Hepatocyte (in vitro differentiated cells): ENCODE data around the gene TTBK1. TPM values are rescaled to one million over a fixed set of nuclear protein-coding genes. Genes with fewer than 3 reads are reported as not detected.
A peak's percentile ranks its signal among the peaks of the same experiment; 100 is the strongest.

Experiments
- DNase-seq: peaks from one replicate; pipeline ENCODE4 v3.0.0-alpha.2; 2016; ENCODE audit warnings: low spot score
- H2AFZ ChIP-seq: fragments of 200-600 bp; sonication (generic); 2 replicates; pipeline ENCODE4 v1.6.0; 2016; ENCODE audit warnings: antibody characterized with exemption, mild to moderate bottlenecking
- H3K27ac ChIP-seq: fragments of 200-600 bp; sonication (generic); 2 replicates; pipeline ENCODE4 v1.5.1; 2016; ENCODE audit warnings: mild to moderate bottlenecking
- H3K27me3 ChIP-seq: fragments of 200-600 bp; sonication (generic); 2 replicates; pipeline ENCODE4 v1.6.1; 2016
- H3K36me3 ChIP-seq: fragments of 200-600 bp; sonication (generic); replicated peaks from 2 replicates; pipeline ENCODE4 v1.5.1; 2016; ENCODE audit warnings: low read depth; ENCODE audit not compliant: insufficient read depth
- H3K4me1 ChIP-seq: fragments of 200-600 bp; sonication (generic); 2 replicates; pipeline ENCODE4 v1.5.1; 2016; ENCODE audit warnings: mild to moderate bottlenecking, moderate library complexity; ENCODE audit not compliant: insufficient read depth
- H3K4me2 ChIP-seq: fragments of 200-600 bp; sonication (generic); 2 replicates; pipeline ENCODE4 v1.6.0; 2016
- H3K4me3 ChIP-seq: fragments of 200-600 bp; sonication (generic); 2 replicates; pipeline ENCODE4 v1.5.1; 2016; ENCODE audit warnings: mild to moderate bottlenecking
- H3K79me2 ChIP-seq: fragments of 200-600 bp; sonication (generic); 2 replicates; pipeline ENCODE4 v1.6.0; 2017; ENCODE audit warnings: mild to moderate bottlenecking
- H3K9me2 ChIP-seq: fragments of 200-600 bp; sonication (generic); replicated peaks from 2 replicates; pipeline ENCODE4 v1.6.0; 2017; ENCODE audit warnings: mild to moderate bottlenecking; ENCODE audit not compliant: insufficient read depth
- H3K9me3 ChIP-seq: fragments of 200-600 bp; sonication (generic); 2 replicates; pipeline ENCODE4 v1.5.1; 2016; ENCODE audit warnings: low read depth, mild to moderate bottlenecking
- H4K20me1 ChIP-seq: fragments of 200-600 bp; sonication (generic); 2 replicates; pipeline ENCODE4 v1.6.0; 2016; ENCODE audit warnings: mild to moderate bottlenecking; ENCODE audit not compliant: insufficient read depth, poor library complexity, severe bottlenecking
- EZH2 ChIP-seq: fragments of 200-600 bp; sonication (generic); IDR thresholded peaks from 2 replicates; pipeline ENCODE4 v1.6.1; 2016; ENCODE audit warnings: antibody characterized with exemption, mild to moderate bottlenecking, borderline replicate concordance
- EZH2phosphoT487 ChIP-seq: fragments of 200-600 bp; sonication (generic); IDR thresholded peaks from one replicate; pipeline ENCODE4 v1.6.1; 2018; ENCODE audit warnings: antibody characterized with exemption, mild to moderate bottlenecking, low read depth, moderate library complexity; ENCODE audit not compliant: unreplicated experiment, severe bottlenecking
- WGBS: methylation state at CpG from one replicate; pipeline ENCODE4 v1.1.6; 2016; ENCODE audit warnings: low lambda C conversion rate; ENCODE audit errors: missing lambda C conversion rate; 5-methylcytosine and 5-hydroxymethylcytosine counted together
- polyA plus RNA-seq: library from polyadenylated mRNA; unstranded; fragments of >200 nt; fragmentation: Nextera tagmentation; extraction: Ambion mirVana; gene quantifications from 2 replicates; pipeline ENCODE4 v1.2.1, GENCODE V29; 2016
- total RNA-seq: library from RNA; depleted of rRNA; stranded (reverse); fragments of >200 nt; gene quantifications from 2 replicates; pipeline ENCODE4 v1.2.3, GENCODE V29; 2014
- TF ChIP-seq, protein P1 (sequence below): fragments of 200-600 bp; sonication (generic); IDR thresholded peaks from 2 replicates; pipeline ENCODE4 v1.5.1; 2016; ENCODE audit warnings: antibody characterized with exemption, mild to moderate bottlenecking; ENCODE audit not compliant: poor library complexity

The TTBK1 gene
- total and polyA plus RNA-seq, 2 experiments from 2014 or later = 0.34 to 1.1 TPM

DNA sequence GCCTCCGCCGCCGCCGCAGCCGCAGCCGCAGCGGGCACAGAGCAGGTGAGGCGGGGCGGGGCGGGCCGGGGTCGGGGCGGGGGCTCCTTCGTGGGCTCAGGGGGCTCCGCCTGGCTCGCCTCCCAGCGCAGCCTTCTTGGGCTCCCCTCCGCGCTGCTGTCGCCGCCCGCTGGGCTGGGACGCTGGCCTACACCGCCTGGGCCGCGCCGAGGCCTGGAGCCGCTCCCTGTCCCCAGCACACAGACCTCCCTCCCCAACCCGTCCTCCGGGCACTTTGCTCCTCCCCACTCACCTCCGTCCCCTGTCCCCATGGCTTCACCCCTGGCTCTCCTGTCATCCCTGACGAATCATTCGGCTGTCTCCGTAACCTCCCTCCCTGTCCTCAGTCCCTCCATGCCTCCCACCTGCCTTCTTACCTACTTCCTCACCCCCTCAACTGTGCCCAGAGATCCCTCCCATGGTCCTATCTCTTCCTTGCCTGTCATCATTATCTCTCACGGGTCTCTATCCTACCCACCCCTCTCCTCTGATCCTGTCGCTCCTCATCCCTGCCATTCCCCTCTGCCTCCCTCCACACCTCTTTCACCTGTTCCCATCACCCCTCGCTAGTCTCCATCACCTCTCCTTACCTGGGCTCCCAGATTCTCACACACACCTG is 512 bp downstream of the TTBK1 start:
- WGBS = 32% methylated on average over 12 of the region's 37 CpGs
- peaks cover 59% of the 10 kb centered on the region for H3K27me3 ChIP-seq
- H3K79me2 ChIP-seq = no peaks in the 10 kb centered on the region
- no peaks in the 10 kb centered on the region for H3K36me3 ChIP-seq
- no peak overlapping the region for H3K4me2 ChIP-seq
- TF ChIP-seq, protein P1, sequence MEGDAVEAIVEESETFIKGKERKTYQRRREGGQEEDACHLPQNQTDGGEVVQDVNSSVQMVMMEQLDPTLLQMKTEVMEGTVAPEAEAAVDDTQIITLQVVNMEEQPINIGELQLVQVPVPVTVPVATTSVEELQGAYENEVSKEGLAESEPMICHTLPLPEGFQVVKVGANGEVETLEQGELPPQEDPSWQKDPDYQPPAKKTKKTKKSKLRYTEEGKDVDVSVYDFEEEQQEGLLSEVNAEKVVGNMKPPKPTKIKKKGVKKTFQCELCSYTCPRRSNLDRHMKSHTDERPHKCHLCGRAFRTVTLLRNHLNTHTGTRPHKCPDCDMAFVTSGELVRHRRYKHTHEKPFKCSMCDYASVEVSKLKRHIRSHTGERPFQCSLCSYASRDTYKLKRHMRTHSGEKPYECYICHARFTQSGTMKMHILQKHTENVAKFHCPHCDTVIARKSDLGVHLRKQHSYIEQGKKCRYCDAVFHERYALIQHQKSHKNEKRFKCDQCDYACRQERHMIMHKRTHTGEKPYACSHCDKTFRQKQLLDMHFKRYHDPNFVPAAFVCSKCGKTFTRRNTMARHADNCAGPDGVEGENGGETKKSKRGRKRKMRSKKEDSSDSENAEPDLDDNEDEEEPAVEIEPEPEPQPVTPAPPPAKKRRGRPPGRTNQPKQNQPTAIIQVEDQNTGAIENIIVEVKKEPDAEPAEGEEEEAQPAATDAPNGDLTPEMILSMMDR = no peak
- TF ChIP-seq EZH2phosphoT487 = no peak
- no peak for TF ChIP-seq EZH2
- no peaks in the 10 kb centered on the region for H4K20me1 ChIP-seq
- H3K4me1 ChIP-seq = peaks cover 5% of the 10 kb centered on the region
- no peak overlapping the region for H3K4me3 ChIP-seq
- no peaks in the 10 kb centered on the region for H3K9me2 ChIP-seq
- no peak for DNase-seq
- no peaks in the 10 kb centered on the region for H3K9me3 ChIP-seq
- H2AFZ ChIP-seq = no peak overlapping the region
- no peak overlapping the region for H3K27ac ChIP-seq

DNA sequence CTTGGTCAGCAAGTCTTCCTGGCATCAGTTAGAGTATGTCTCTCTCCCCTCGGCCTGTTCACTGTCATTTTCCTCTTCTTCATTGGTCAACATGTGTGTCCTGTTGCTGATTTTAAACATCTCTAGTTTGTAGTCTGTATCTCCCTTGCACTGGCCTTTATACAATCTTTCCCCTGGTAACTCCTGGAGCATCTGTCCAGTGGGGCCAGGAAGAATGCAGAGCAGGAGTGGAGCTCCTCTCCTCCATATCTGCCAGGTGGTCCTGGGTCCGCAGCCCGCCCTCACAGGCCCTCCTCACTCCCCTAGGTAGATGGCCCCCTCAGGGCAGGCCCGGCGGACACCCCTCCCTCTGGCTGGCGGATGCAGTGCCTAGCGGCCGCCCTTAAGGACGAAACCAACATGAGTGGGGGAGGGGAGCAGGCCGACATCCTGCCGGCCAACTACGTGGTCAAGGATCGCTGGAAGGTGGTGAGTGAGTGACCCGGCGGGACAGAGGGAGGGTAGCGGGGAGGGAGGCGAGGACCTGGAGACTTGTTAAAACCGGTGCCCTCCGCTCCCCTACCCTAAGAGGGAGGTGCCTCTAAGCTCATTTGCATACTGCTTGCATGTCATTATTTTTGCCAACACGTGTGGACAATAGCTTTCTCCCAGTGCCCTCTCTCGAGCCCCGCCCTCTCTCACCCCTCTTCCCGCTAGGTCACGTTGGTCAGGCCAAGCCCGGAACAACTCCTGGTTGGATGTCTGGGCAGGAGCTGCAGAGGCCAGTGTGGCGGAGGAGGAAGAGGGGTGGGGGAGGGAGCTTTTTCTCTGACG is 3.2 kb downstream of the TTBK1 start:
- Histone ChIP-seq H3K9me2 (no peaks in the 10 kb centered on the region), H3K4me3 (peak overlapping the region; percentile 25), H3K4me2 (peak overlapping the region; percentile 81), H3K27me3 (peaks cover 57% of the 10 kb centered on the region), H4K20me1 (no peaks in the 10 kb centered on the region), H3K79me2 (no peaks in the 10 kb centered on the region), H3K27ac (no peak overlapping the region), H3K4me1 (peaks cover 11% of the 10 kb centered on the region), H2AFZ (peak overlapping the region; percentile 42), H3K36me3 (no peaks in the 10 kb centered on the region), H3K9me3 (no peaks in the 10 kb centered on the region)
- peak; percentile 53 for DNase-seq
- TF ChIP-seq EZH2phosphoT487 = no peak
- peak; percentile 48 for TF ChIP-seq EZH2
- WGBS = 8% methylated on average over 24 of the region's 27 CpGs

DNA sequence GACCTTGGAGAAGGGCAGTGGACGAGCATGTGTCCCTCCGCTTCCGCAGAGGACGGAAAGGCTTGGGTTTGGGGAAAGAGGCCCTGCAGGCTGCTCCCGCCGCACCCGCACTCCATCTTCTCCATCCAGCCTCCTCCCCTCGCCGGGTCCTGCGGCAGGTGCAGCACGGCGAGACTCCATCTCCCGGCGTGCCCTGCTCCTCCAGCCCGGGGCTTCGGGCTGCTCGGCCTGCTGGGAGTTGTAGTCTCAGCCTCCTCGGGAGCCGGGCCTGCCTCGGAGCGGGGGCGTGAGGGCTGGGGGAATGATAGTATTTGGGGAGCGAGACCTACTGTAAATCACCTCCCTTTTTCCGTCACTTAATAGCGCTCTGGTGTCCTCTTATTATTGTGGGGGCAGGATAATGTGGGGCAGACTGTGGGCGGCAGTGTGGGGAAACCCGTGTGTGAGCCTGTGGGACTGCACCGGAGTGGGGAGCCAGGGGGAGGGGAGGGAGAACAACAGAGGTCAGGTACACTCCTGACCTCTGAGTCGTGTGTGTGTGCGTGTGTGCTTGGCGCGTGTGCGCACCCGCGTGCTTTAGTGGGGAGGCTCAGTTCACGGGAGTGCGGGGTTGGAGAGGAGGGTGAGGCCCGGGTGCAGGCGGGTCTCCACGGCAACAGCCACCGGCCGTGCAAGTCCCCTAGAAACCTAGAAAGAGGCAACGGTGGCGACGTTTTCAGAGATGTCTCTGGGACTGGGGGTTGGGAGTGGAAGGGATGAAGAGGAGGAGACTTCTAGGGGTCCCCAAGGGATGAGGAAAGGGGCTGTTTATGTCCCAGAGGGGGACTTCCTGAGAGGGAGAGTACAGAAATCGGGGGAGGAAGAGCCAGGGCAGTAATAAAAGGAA is 4.1 kb downstream of the TTBK1 start:
- 8% methylated on average over 41 of the region's 46 CpGs for WGBS
- Histone ChIP-seq H3K36me3 (no peaks in the 10 kb centered on the region), H3K27me3 (peaks cover 51% of the 10 kb centered on the region), H3K9me2 (no peaks in the 10 kb centered on the region), H3K9me3 (no peaks in the 10 kb centered on the region), H3K27ac (no peak overlapping the region), H4K20me1 (no peaks in the 10 kb centered on the region), H3K4me2 (peak overlapping the region; percentile 81), H3K4me3 (peak overlapping the region; percentile 25), H3K4me1 (peaks cover 12% of the 10 kb centered on the region), H3K79me2 (no peaks in the 10 kb centered on the region), H2AFZ (peak overlapping the region; percentile 42)
- no peak for TF ChIP-seq EZH2phosphoT487
- TF ChIP-seq, protein P1 = no peak
- no peak for TF ChIP-seq EZH2
- DNase-seq = peak; percentile 84
